ENCODE results near the gene HHAT. TPM values are rescaled to one million over a fixed set of nuclear protein-coding genes. Genes with fewer than 3 reads are reported as not detected.

HHAT gene
- total RNA-seq, 1 donor from 2014 or later, result 1.2 TPM

- no peak for DNase-seq (ENCODE audit: low read depth in 2 of 2)
Measured at GRCh38 chr1:210678306-210678705, 349.6 kb downstream of the HHAT start.

GRCh38 chr1:210681158-210681557 lies 352.5 kb downstream of the HHAT start:
- no peak for DNase-seq (ENCODE audit: low read depth in 2 of 2)

GRCh38 chr1:210683403-210684047 lies 354.8 kb downstream of the HHAT start:
- no peak for DNase-seq (ENCODE audit: low read depth in 2 of 2)

- DNase-seq (ENCODE audit: low read depth in 2 of 2), result no peak
Measured at GRCh38 chr1:210684466-210685294, 356.0 kb downstream of the HHAT start.

- DNase-seq (ENCODE audit: low read depth in 2 of 2), result no peak
Measured at GRCh38 chr1:210685295-210685650, 356.6 kb downstream of the HHAT start.

GRCh38 chr1:210686841-210687240 lies 358.1 kb downstream of the HHAT start:
- DNase-seq (ENCODE audit: low read depth in 2 of 2), result no peak

GRCh38 chr1:210687582-210688279 lies 359.0 kb downstream of the HHAT start:
- DNase-seq (ENCODE audit: low read depth in 2 of 2), result no peak

- no peak for DNase-seq (ENCODE audit: low read depth in 2 of 2)
Measured at GRCh38 chr1:210688512-210689234, 360.0 kb downstream of the HHAT start.

GRCh38 chr1:210689826-210690225 lies 361.1 kb downstream of the HHAT start:
- no peak for DNase-seq (ENCODE audit: low read depth in 2 of 2)

GRCh38 chr1:210690236-210690635 lies 361.5 kb downstream of the HHAT start:
- DNase-seq (ENCODE audit: low read depth in 2 of 2), result no peak

- DNase-seq (ENCODE audit: low read depth in 2 of 2), result no peak
Measured at GRCh38 chr1:210691039-210691610, 362.4 kb downstream of the HHAT start.

GRCh38 chr1:210692796-210693195 lies 364.1 kb downstream of the HHAT start:
- DNase-seq (ENCODE audit: low read depth in 2 of 2), result no peak

- DNase-seq (ENCODE audit: low read depth in 2 of 2), result no peak
Measured at GRCh38 chr1:210695026-210695425, 366.3 kb downstream of the HHAT start.

GRCh38 chr1:210696709-210697108 lies 368.0 kb downstream of the HHAT start:
- DNase-seq (ENCODE audit: low read depth in 2 of 2), result no peak

- DNase-seq (ENCODE audit: low read depth in 2 of 2), result no peak
Measured at GRCh38 chr1:210697185-210697584, 368.5 kb downstream of the HHAT start.

- DNase-seq (ENCODE audit: low read depth in 2 of 2), result no peak
Measured at GRCh38 chr1:210698661-210699060, 370.0 kb downstream of the HHAT start.

GRCh38 chr1:210700083-210700482 lies 371.4 kb downstream of the HHAT start:
- no peak for DNase-seq (ENCODE audit: low read depth in 2 of 2)

- no peak for DNase-seq (ENCODE audit: low read depth in 2 of 2)
Measured at GRCh38 chr1:210700511-210700910, 371.8 kb downstream of the HHAT start.

GRCh38 chr1:210702506-210702905 lies 373.8 kb downstream of the HHAT start:
- no peak for DNase-seq (ENCODE audit: low read depth in 2 of 2)

- DNase-seq (ENCODE audit: low read depth in 2 of 2), result no peak
Measured at GRCh38 chr1:210703593-210703992, 374.9 kb downstream of the HHAT start.

GRCh38 chr1:210705086-210705485 lies 376.4 kb downstream of the HHAT start:
- no peak for DNase-seq (ENCODE audit: low read depth in 2 of 2)

GRCh38 chr1:210706246-210706645 lies 377.5 kb downstream of the HHAT start:
- no peak for DNase-seq (ENCODE audit: low read depth in 2 of 2)
